ENCODE results near the gene KLHL13. TPM values are rescaled to one million over a fixed set of nuclear protein-coding genes. Genes with fewer than 3 reads are reported as not detected.
"Not testable (repeated sequence)": the region's sequence is repeated elsewhere in the genome, so short reads cannot be mapped to it uniquely, and the experiment has no call there.

The KLHL13 gene
- total RNA-seq, 4 donors from 2014 or later: 0.52 to 2.7 (median 1.1) TPM

DNA sequence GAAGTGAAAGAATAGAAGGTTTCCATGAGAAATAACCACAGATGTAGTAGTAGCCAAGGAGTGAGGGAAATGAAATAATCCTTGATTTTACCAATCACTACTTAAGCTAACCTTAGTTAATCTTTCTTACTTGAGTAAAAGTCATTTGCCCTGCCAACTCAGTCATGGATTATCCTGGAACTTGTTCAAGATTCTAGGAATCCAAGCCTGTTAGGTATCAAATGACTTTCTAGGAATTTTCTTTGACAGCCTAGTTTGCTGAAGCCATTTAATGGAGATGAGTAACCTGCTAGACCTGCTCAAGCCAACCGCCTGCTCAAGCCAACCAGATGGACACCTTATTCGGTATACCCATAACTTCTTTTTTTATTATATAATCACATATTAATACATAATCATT is 180.5 kb downstream of the KLHL13 start:
- intact Hi-C loops (cut with DNase I; ENCODE audit: low total_unique reads): no loop called here
- no peak for DNase-seq (ENCODE audit: low spot score in 2 of 2)
- no peak overlapping the region for H3K4me3 ChIP-seq (ENCODE audit: low read depth, poor library complexity, severe bottlenecking)
- WGBS, 2 donors: 66 to 75% methylated on average over 2 of the region's 2 CpGs
- no peak for TF ChIP-seq CTCF (IDR thresholded peaks at IDR 0.05)
- TF ChIP-seq POLR2A (IDR thresholded peaks at IDR 0.05): no peak

DNA sequence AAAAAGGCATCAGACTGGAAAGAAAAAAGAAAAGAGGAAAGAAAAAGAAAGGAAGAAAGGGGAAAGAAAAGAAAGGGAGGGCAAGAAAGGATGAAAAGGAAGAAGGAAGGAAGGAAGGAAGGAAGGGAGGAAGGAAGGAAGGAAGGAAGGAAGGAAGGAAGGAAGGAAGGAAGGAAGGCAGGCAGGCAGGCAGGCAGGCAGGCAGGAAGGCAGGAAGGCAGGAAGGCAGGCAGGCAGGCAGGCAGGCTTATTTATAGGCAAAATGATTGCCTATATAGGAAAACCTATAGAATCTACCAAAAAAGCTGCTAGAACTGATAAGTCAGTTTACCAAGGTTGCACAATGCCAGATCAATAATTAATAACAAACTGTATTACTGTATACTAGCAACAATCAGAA is 186.5 kb downstream of the KLHL13 start:
- intact Hi-C loops (cut with DNase I; ENCODE audit: low total_unique reads); DNase-seq (ENCODE audit: low spot score in 2 of 2); H3K4me3 ChIP-seq (ENCODE audit: low read depth, poor library complexity, severe bottlenecking): not testable (repeated sequence)

- DNase-seq (ENCODE audit: low spot score in 2 of 2): no peak
- WGBS, 2 donors: 70 to 83% methylated on average over 1 of the region's 1 CpG
- intact Hi-C loops (cut with DNase I; ENCODE audit: low total_unique reads): no loop called here
- no peak overlapping the region for H3K4me3 ChIP-seq (ENCODE audit: low read depth, poor library complexity, severe bottlenecking)
- no peak for TF ChIP-seq POLR2A (IDR thresholded peaks at IDR 0.05)
- TF ChIP-seq CTCF (IDR thresholded peaks at IDR 0.05): no peak
These were observed 196.9 kb downstream of the KLHL13 start for GRCh38 chrX:117919755-117920154.

- TF ChIP-seq POLR2A (IDR thresholded peaks at IDR 0.05): no peak
- no peak for DNase-seq (ENCODE audit: low spot score in 2 of 2)
- H3K4me3 ChIP-seq (ENCODE audit: low read depth, poor library complexity, severe bottlenecking): no peak overlapping the region
- intact Hi-C loops (cut with DNase I; ENCODE audit: low total_unique reads): no loop called here
- WGBS, 2 donors: 76 to 96% methylated on average over 1 of the region's 1 CpG
These were observed 206.4 kb downstream of the KLHL13 start for GRCh38 chrX:117910216-117910615.

GRCh38 chrX:117898226-117898625 is 218.4 kb downstream of the KLHL13 start:
- intact Hi-C loops (cut with DNase I; ENCODE audit: low total_unique reads): no loop called here
- H3K4me3 ChIP-seq (ENCODE audit: low read depth, poor library complexity, severe bottlenecking): no peak overlapping the region
- no peak for DNase-seq (ENCODE audit: low spot score in 2 of 2)
- 54 to 66% methylated on average over 1 of the region's 1 CpG for WGBS, 2 donors
- TF ChIP-seq CTCF (IDR thresholded peaks at IDR 0.05): no peak

- no peak overlapping the region for H3K4me3 ChIP-seq (ENCODE audit: low read depth, poor library complexity, severe bottlenecking)
- intact Hi-C loops (cut with DNase I; ENCODE audit: low total_unique reads): no loop called here
- no peak for TF ChIP-seq POLR2A (IDR thresholded peaks at IDR 0.05)
- TF ChIP-seq CTCF (IDR thresholded peaks at IDR 0.05): no peak
- no peak for DNase-seq (ENCODE audit: low spot score in 2 of 2)
- WGBS, 2 donors: 32 to 53% methylated on average over 1 of the region's 1 CpG
These were observed 221.2 kb downstream of the KLHL13 start for GRCh38 chrX:117895418-117895817.

GRCh38 chrX:117892469-117892868 is 224.1 kb downstream of the KLHL13 start:
- H3K4me3 ChIP-seq (ENCODE audit: low read depth, poor library complexity, severe bottlenecking): no peak overlapping the region
- TF ChIP-seq CTCF (IDR thresholded peaks at IDR 0.05): no peak
- no peak for TF ChIP-seq POLR2A (IDR thresholded peaks at IDR 0.05)
- no peak for DNase-seq (ENCODE audit: low spot score in 2 of 2)
- 73 to 93% methylated on average over 1 of the region's 1 CpG for WGBS, 2 donors
- intact Hi-C loops (cut with DNase I; ENCODE audit: low total_unique reads): no loop called here
